HepG2 (cell line): Measurements from ENCODE around the gene MARS1. TPM values are rescaled to one million over a fixed set of nuclear protein-coding genes. Genes with fewer than 3 reads are reported as not detected.

ENCODE experiments used
- ARNT2 ChIP-seq: sonication (generic); formaldehyde crosslinking; IDR thresholded peaks from 2 replicates; pipeline ENCODE4 v1.8.0; 2022; ENCODE audit warnings: mild to moderate bottlenecking, low read depth, missing genetic modification reagents, moderate library complexity
- ARNTL ChIP-seq: sonication (generic); formaldehyde crosslinking; IDR thresholded peaks from 2 replicates; pipeline ENCODE4 v1.4.0; 2020; ENCODE audit warnings: mild to moderate bottlenecking, missing genetic modification reagents
- BORCS8-MEF2B ChIP-seq: sonication (generic); formaldehyde crosslinking; IDR thresholded peaks from 2 replicates; pipeline ENCODE4 v1.8.0; 2022; ENCODE audit warnings: mild to moderate bottlenecking, missing genetic modification reagents
- CHCHD3 ChIP-seq: sonication (generic); formaldehyde crosslinking; IDR thresholded peaks from 2 replicates; pipeline ENCODE4 v1.8.0; 2022; ENCODE audit warnings: mild to moderate bottlenecking, missing genetic modification reagents, moderate library complexity
- DR1 ChIP-seq: sonication (generic); formaldehyde crosslinking; IDR thresholded peaks from 2 replicates; pipeline ENCODE4 v1.8.0; 2021; ENCODE audit warnings: mild to moderate bottlenecking, missing genetic modification reagents, inconsistent platforms
- GABPB1 ChIP-seq: IDR thresholded peaks from 2 replicates; pipeline ENCODE4 v1.6.1; 2016; ENCODE audit warnings: mild to moderate bottlenecking, missing genetic modification reagents, moderate library complexity, missing compliant biosample characterization
- HHEX ChIP-seq: IDR thresholded peaks from 2 replicates; pipeline ENCODE4 v1.6.1; 2016; ENCODE audit warnings: control low read depth
- IRF2 ChIP-seq: IDR thresholded peaks from 2 replicates; pipeline ENCODE4 v1.6.1; 2018; ENCODE audit warnings: missing genetic modification reagents, missing compliant biosample characterization
- KDM5B ChIP-seq: sonication (generic); formaldehyde crosslinking; IDR thresholded peaks from 2 replicates; pipeline ENCODE4 v1.4.0; 2020; ENCODE audit warnings: missing genetic modification reagents, mild to moderate bottlenecking, borderline replicate concordance
- KDM6A ChIP-seq: IDR thresholded peaks from 2 replicates; pipeline ENCODE4 v1.6.1; 2016; ENCODE audit warnings: low read depth
- NCOA2 ChIP-seq: sonication (generic); formaldehyde crosslinking; IDR thresholded peaks from 2 replicates; pipeline ENCODE4 v1.8.0; 2022; ENCODE audit warnings: inconsistent platforms
- POLR2G ChIP-seq: fragments of 200-400 bp; formaldehyde crosslinking; IDR thresholded peaks from 2 replicates; pipeline ENCODE4 v1.6.1; 2018; ENCODE audit warnings: mild to moderate bottlenecking, low read depth, low read length, moderate library complexity
- RCOR2 ChIP-seq: IDR thresholded peaks from 2 replicates; pipeline ENCODE4 v1.6.1; 2016; ENCODE audit warnings: missing biosample characterization, missing genetic modification reagents
- SOX6 ChIP-seq, 2 experiments: fragments of 450-650 bp in 1 of 2; sonication (generic) in 1 of 2; formaldehyde crosslinking in 1 of 2; IDR thresholded peaks; 2 replicates each; pipeline versions ENCODE4 v1.4.0 to v1.6.1; 2017 to 2020; ENCODE audit warnings: antibody characterized with exemption in 1 of 2, mild to moderate bottlenecking in 1 of 2, missing genetic modification reagents in 1 of 2
- ZBTB42 ChIP-seq: sonication (generic); formaldehyde crosslinking; IDR thresholded peaks from 2 replicates; pipeline ENCODE4 v1.5.0; 2020; ENCODE audit warnings: mild to moderate bottlenecking, missing genetic modification reagents
- ZIK1 ChIP-seq: sonication (generic); formaldehyde crosslinking; IDR thresholded peaks from 2 replicates; pipeline ENCODE4 v1.5.0; 2020; ENCODE audit warnings: mild to moderate bottlenecking, low read depth, missing genetic modification reagents, borderline replicate concordance
- ZNF451 ChIP-seq: sonication (generic); formaldehyde crosslinking; IDR thresholded peaks from 2 replicates; pipeline ENCODE4 v1.5.0; 2020; ENCODE audit warnings: mild to moderate bottlenecking, missing genetic modification reagents
- ZNF556 ChIP-seq: sonication (generic); formaldehyde crosslinking; IDR thresholded peaks from 2 replicates; pipeline ENCODE4 v1.4.0; 2020; ENCODE audit warnings: mild to moderate bottlenecking, missing genetic modification reagents, borderline replicate concordance
- ZNF780A ChIP-seq: sonication (generic); formaldehyde crosslinking; IDR thresholded peaks from 2 replicates; pipeline ENCODE4 v1.8.0; 2022; ENCODE audit warnings: mild to moderate bottlenecking, missing genetic modification reagents, moderate library complexity
- ZSCAN25 ChIP-seq: sonication (generic); formaldehyde crosslinking; IDR thresholded peaks from 2 replicates; pipeline ENCODE4 v1.8.0; 2022; ENCODE audit warnings: mild to moderate bottlenecking, missing genetic modification reagents
- polyA plus RNA-seq, 8 experiments: library from polyadenylated mRNA; depleted of rRNA in 3 of 8; stranded (reverse) in 7 of 8; unstranded in 1 of 8; fragments of >200 nt; fragmentation: Illumina TruSeq in 4 of 8; extraction: Trizol in 4 of 8; gene quantifications; 2 replicates each; pipeline versions ENCODE4 v1.2.1 to v1.2.3, GENCODE V29; 2011 to 2016; ENCODE audit warnings: low read depth in 4 of 8, missing spikeins in 1 of 8, mixed read lengths in 1 of 8; ENCODE audit not compliant: insufficient read depth in 1 of 8
- total RNA-seq, 5 experiments: library from RNA; depleted of rRNA; stranded (reverse); fragments of >200 nt; fragmentation: Illumina TruSeq; extraction: Trizol; gene quantifications; 2 replicates each; pipeline ENCODE4 v1.2.3, GENCODE V29; 2016; ENCODE audit warnings: low read depth in 1 of 5
- TF ChIP-seq, protein P1 (sequence below): sonication (generic); formaldehyde crosslinking; IDR thresholded peaks from 2 replicates; pipeline ENCODE4 v1.5.0; 2020; ENCODE audit warnings: missing genetic modification reagents
- TF ChIP-seq, protein P2 (sequence below): sonication (generic); formaldehyde crosslinking; IDR thresholded peaks from 2 replicates; pipeline ENCODE4 v1.9.0; 2022; ENCODE audit warnings: low read depth, missing genetic modification reagents
- TF ChIP-seq, protein P3 (sequence below): IDR thresholded peaks from 2 replicates; pipeline ENCODE4 v1.6.1; 2016; ENCODE audit warnings: low read depth
- TF ChIP-seq, protein P4 (sequence below): sonication (generic); formaldehyde crosslinking; IDR thresholded peaks from 2 replicates; pipeline ENCODE4 v1.4.0; 2020; ENCODE audit warnings: missing genetic modification reagents

MARS1 gene
- total and polyA plus RNA-seq, 2 of the 13 experiments (the other 11 are each of a cell fraction or from before 2014, with no cell fraction given), result 115 to 181 TPM

DNA sequence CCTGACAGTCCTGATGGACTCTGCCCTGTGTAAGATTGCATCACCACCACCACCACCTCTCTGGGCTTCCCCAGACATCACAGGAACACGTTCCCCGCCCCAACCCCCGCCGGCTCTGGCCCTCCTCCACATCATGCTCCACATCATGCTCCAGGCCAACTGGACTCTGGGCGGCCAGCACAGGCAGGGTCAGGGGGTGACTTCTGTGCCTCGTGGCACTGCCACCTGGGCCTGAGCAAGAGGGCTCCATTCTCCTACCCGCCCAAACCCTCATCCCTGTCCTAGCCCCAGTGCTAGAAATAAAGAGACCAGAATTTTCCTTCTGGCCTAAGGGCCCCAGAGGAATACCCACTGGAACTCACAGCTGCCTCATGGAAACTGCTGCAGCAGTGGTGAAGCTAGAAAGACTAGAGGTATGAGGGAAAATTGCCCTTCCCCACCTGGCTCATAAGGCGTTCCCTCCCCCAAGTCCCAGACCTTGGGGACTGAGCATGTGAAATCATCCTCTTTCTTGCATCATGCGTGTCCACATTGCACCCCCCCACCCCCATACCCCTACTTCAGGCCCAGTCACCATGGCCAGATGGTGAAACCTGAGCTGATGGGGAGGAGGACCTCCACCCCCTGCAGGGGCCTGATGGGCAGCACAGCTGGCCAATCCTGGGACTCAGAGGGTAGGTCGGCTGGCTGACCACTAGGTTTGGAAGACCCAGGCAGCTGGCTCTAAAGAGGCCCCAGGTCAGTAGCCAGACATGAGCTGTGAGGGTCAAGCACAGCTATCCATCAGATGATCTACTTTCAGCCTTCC, 33.1 kb upstream of the MARS1 start, which contains the start of gene INHBE (continued):
- TF ChIP-seq ZSCAN25 (CRISPR knock-in tag), result peak; percentile 73
- peak; percentile 55; the same call in 1 of the 2 replicates for TF ChIP-seq IRF2 (CRISPR knock-in tag)
- peak; percentile 83 for TF ChIP-seq RCOR2 (CRISPR knock-in tag)
- peak; percentile 69; the same call in 1 of the 2 replicates for TF ChIP-seq ZNF780A (CRISPR knock-in tag)
- peak; percentile 75 for TF ChIP-seq GABPB1
- TF ChIP-seq, protein P1, sequence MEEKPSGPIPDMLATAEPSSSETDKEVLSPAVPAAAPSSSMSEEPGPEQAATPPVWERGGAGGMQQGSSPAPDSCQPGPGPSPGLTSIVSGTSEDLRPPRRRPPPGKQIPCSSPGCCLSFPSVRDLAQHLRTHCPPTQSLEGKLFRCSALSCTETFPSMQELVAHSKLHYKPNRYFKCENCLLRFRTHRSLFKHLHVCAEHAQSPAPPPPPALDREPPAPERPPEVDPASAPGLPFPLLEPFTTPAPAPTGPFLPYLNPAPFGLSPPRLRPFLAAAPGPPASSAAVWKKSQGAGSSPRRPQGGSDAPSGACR (CRISPR knock-in tag), result peak; percentile 83; the same call in 1 of the 2 replicates
- peak; percentile 83 for TF ChIP-seq NCOA2 (CRISPR knock-in tag)
- TF ChIP-seq ARNTL (CRISPR knock-in tag), result peak; percentile 96
- TF ChIP-seq POLR2G, result peak; percentile 69
- TF ChIP-seq KDM5B (CRISPR knock-in tag), result peak; percentile 50; the same call in 1 of the 2 replicates
- no peak for TF ChIP-seq CHCHD3 (CRISPR knock-in tag)
- TF ChIP-seq ZNF556 (CRISPR knock-in tag), result peak; percentile 80; the same call in 1 of the 2 replicates
- no peak for TF ChIP-seq SOX6 (IDR thresholded peaks at IDR 0.05)
- peak; percentile 80 for TF ChIP-seq SOX6 (CRISPR knock-in tag; IDR thresholded peaks at IDR 0.05)
- TF ChIP-seq HHEX (CRISPR knock-in tag), result 0 out of 2 replicates have a peak, but pooled peaks have one; percentile 21
- peak; percentile 84; the same call in 1 of the 2 replicates for TF ChIP-seq BORCS8-MEF2B (CRISPR knock-in tag)
- TF ChIP-seq, protein P2, sequence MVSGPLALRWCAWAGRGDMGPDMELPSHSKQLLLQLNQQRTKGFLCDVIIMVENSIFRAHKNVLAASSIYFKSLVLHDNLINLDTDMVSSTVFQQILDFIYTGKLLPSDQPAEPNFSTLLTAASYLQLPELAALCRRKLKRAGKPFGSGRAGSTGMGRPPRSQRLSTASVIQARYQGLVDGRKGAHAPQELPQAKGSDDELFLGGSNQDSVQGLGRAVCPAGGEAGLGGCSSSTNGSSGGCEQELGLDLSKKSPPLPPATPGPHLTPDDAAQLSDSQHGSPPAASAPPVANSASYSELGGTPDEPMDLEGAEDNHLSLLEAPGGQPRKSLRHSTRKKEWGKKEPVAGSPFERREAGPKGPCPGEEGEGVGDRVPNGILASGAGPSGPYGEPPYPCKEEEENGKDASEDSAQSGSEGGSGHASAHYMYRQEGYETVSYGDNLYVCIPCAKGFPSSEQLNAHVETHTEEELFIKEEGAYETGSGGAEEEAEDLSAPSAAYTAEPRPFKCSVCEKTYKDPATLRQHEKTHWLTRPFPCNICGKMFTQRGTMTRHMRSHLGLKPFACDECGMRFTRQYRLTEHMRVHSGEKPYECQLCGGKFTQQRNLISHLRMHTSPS (CRISPR knock-in tag), result peak; percentile 97
- peak; percentile 64; the same call in 1 of the 2 replicates for TF ChIP-seq ARNT2 (CRISPR knock-in tag)
- no peak for TF ChIP-seq ZNF451 (CRISPR knock-in tag)
- peak; percentile 81 for TF ChIP-seq KDM6A (CRISPR knock-in tag)
- peak; percentile 50; the same call in 1 of the 2 replicates for TF ChIP-seq DR1
- TF ChIP-seq, protein P3, sequence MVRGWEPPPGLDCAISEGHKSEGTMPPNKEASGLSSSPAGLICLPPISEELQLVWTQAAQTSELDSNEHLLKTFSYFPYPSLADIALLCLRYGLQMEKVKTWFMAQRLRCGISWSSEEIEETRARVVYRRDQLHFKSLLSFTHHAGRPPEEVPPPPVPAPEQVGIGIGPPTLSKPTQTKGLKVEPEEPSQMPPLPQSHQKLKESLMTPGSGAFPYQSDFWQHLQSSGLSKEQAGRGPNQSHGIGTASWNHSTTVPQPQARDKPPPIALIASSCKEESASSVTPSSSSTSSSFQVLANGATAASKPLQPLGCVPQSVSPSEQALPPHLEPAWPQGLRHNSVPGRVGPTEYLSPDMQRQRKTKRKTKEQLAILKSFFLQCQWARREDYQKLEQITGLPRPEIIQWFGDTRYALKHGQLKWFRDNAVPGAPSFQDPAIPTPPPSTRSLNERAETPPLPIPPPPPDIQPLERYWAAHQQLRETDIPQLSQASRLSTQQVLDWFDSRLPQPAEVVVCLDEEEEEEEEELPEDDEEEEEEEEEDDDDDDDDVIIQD, result peak; percentile 48; the same call in 1 of the 2 replicates
- TF ChIP-seq ZBTB42 (CRISPR knock-in tag), result peak; percentile 74; the same call in 1 of the 2 replicates
- TF ChIP-seq ZIK1 (CRISPR knock-in tag), result no peak; the same call in 1 of the 2 replicates
- TF ChIP-seq, protein P4, sequence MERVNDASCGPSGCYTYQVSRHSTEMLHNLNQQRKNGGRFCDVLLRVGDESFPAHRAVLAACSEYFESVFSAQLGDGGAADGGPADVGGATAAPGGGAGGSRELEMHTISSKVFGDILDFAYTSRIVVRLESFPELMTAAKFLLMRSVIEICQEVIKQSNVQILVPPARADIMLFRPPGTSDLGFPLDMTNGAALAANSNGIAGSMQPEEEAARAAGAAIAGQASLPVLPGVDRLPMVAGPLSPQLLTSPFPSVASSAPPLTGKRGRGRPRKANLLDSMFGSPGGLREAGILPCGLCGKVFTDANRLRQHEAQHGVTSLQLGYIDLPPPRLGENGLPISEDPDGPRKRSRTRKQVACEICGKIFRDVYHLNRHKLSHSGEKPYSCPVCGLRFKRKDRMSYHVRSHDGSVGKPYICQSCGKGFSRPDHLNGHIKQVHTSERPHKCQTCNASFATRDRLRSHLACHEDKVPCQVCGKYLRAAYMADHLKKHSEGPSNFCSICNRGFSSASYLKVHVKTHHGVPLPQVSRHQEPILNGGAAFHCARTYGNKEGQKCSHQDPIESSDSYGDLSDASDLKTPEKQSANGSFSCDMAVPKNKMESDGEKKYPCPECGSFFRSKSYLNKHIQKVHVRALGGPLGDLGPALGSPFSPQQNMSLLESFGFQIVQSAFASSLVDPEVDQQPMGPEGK (CRISPR knock-in tag), result peak; percentile 93
